ENCODE measurements around the gene RNF20.
"Not testable (repeated sequence)": the region's sequence is repeated elsewhere in the genome, so short reads cannot be mapped to it uniquely, and the experiment has no call there.

RNF20 gene

GRCh38 chr9:101530076-101530711 is 3.5 kb upstream of the RNF20 start:
- peak; percentile 30 to 35 for DNase-seq (ENCODE audit: low read depth in 2 of 2, low spot score in 1 of 2)

- DNase-seq (ENCODE audit: low read depth in 2 of 2, low spot score in 1 of 2) = no peak
Measured at GRCh38 chr9:101536351-101536750, 2.7 kb downstream of the RNF20 start.

- DNase-seq (ENCODE audit: low read depth in 2 of 2, low spot score in 1 of 2) = no peak
Measured at GRCh38 chr9:101536938-101537337, 3.3 kb downstream of the RNF20 start.

- no peak for DNase-seq (ENCODE audit: low read depth in 2 of 2, low spot score in 1 of 2)
Measured at GRCh38 chr9:101540069-101540468, 6.4 kb downstream of the RNF20 start.

- no peak for DNase-seq (ENCODE audit: low read depth in 2 of 2, low spot score in 1 of 2)
Measured at GRCh38 chr9:101543098-101543735, 9.6 kb downstream of the RNF20 start.

GRCh38 chr9:101549472-101550098 is 15.9 kb downstream of the RNF20 start:
- not testable (repeated sequence) for DNase-seq (ENCODE audit: low read depth in 2 of 2, low spot score in 1 of 2)

GRCh38 chr9:101561740-101562139 is 28.1 kb downstream of the RNF20 start:
- DNase-seq (ENCODE audit: low read depth in 2 of 2, low spot score in 1 of 2) = no peak

- DNase-seq (ENCODE audit: low read depth in 2 of 2, low spot score in 1 of 2) = no peak
Measured at GRCh38 chr9:101562966-101563365, 29.3 kb downstream of the RNF20 start.

- no peak for DNase-seq (ENCODE audit: low read depth in 2 of 2, low spot score in 1 of 2)
Measured at GRCh38 chr9:101564252-101564651, 30.6 kb downstream of the RNF20 start.

GRCh38 chr9:101566904-101567724 is 33.5 kb downstream of the RNF20 start:
- no peak for DNase-seq (ENCODE audit: low read depth in 2 of 2, low spot score in 1 of 2)

GRCh38 chr9:101567725-101568350 is 34.2 kb downstream of the RNF20 start:
- DNase-seq (ENCODE audit: low read depth in 2 of 2, low spot score in 1 of 2) = no peak

- DNase-seq (ENCODE audit: low read depth in 2 of 2, low spot score in 1 of 2) = no peak
Measured at GRCh38 chr9:101569741-101570501, 36.3 kb downstream of the RNF20 start.

- DNase-seq (ENCODE audit: low read depth in 2 of 2, low spot score in 1 of 2) = no peak
Measured at GRCh38 chr9:101571114-101571513, 37.5 kb downstream of the RNF20 start.

GRCh38 chr9:101572316-101572715 is 38.7 kb downstream of the RNF20 start:
- no peak for DNase-seq (ENCODE audit: low read depth in 2 of 2, low spot score in 1 of 2)

GRCh38 chr9:101574731-101575333 is 41.2 kb downstream of the RNF20 start:
- no peak for DNase-seq (ENCODE audit: low read depth in 2 of 2, low spot score in 1 of 2)

- no peak for DNase-seq (ENCODE audit: low read depth in 2 of 2, low spot score in 1 of 2)
Measured at GRCh38 chr9:101578378-101578777, 44.7 kb downstream of the RNF20 start.

GRCh38 chr9:101579711-101580545 is 46.3 kb downstream of the RNF20 start:
- no peak for DNase-seq (ENCODE audit: low read depth in 2 of 2, low spot score in 1 of 2)

- DNase-seq (ENCODE audit: low read depth in 2 of 2, low spot score in 1 of 2) = no peak
Measured at GRCh38 chr9:101582553-101582952, 48.9 kb downstream of the RNF20 start.

GRCh38 chr9:101585740-101586139 is 52.1 kb downstream of the RNF20 start:
- DNase-seq (ENCODE audit: low read depth in 2 of 2, low spot score in 1 of 2) = no peak
